ENCODE data around the gene SCARB1. TPM values are rescaled to one million over a fixed set of nuclear protein-coding genes. Genes with fewer than 3 reads are reported as not detected.

The SCARB1 gene
- total RNA-seq, 1 experiment from 2014 or later, result 31.3 TPM

- Mint-ChIP-seq H3K36me3 (ENCODE audit: insufficient read depth in 1 of 3, low read depth in 3 of 3) (peaks cover 15 to 19% (median 19%) of the 10 kb centered on the region in 3 experiments; a peak in 6 of 7 replicates), H3K4me3 (peak overlapping the region; percentile 58 to 76), H3K9me3 (no peaks in the 10 kb centered on the region), H3K27me3 (ENCODE audit: low read depth) (no peaks in the 10 kb centered on the region; the same call in 1 of the 2 replicates), H3K27ac (peak overlapping the region in 2 of 3 experiments; percentile 89 to 91; a peak in 5 of 7 replicates), H3K4me1 (peaks cover 15 to 17% of the 10 kb centered on the region in 2 experiments)
- no peak overlapping the region for H3K9ac ChIP-seq (ENCODE audit: extremely low read depth, insufficient read length, low read length)
- peak; percentile 90 for DNase-seq
- H4K8ac ChIP-seq (replicated peaks; ENCODE audit: insufficient read length, low read depth, low read length), result no peak overlapping the region
- no peak overlapping the region for H2BK120ac ChIP-seq (ENCODE audit: low read depth, low read length, poor library complexity, severe bottlenecking)
- H3K79me2 ChIP-seq (ENCODE audit: insufficient read depth, low read length), result no peaks in the 10 kb centered on the region
- H3K4me1 ChIP-seq (ENCODE audit: insufficient read depth, low read length), result no peaks in the 10 kb centered on the region
- H4K20me1 ChIP-seq (ENCODE audit: control insufficient read depth, insufficient read depth, insufficient read length), result no peaks in the 10 kb centered on the region
- H2AK5ac ChIP-seq (ENCODE audit: insufficient read length, low read length), result no peak overlapping the region
- H3K14ac ChIP-seq (ENCODE audit: insufficient read depth, low read length), result no peak overlapping the region
- no peak overlapping the region for H2BK15ac ChIP-seq (ENCODE audit: low read depth, low read length)
- no peak overlapping the region for H3K23ac ChIP-seq (ENCODE audit: insufficient read length, low read depth, low read length)
- no peak overlapping the region for H2BK5ac ChIP-seq (ENCODE audit: insufficient read length, low read length)
- H2BK12ac ChIP-seq (ENCODE audit: insufficient read length, low read depth, low read length), result no peak overlapping the region
- no peak overlapping the region for H3K27ac ChIP-seq (ENCODE audit: insufficient read length, low read depth, low read length)
- no peak overlapping the region for H2AFZ ChIP-seq (ENCODE audit: low read length)
- no peak overlapping the region for H3K4ac ChIP-seq (ENCODE audit: low read depth, low read length)
- H3K9me3 ChIP-seq (ENCODE audit: control insufficient read depth, low read depth, low read length), result no peaks in the 10 kb centered on the region
- no peak overlapping the region for H3K56ac ChIP-seq (ENCODE audit: insufficient read length, low read depth, low read length)
- no peaks in the 10 kb centered on the region for H3K27me3 ChIP-seq (ENCODE audit: insufficient read depth, low read length)
- no peak overlapping the region for H2BK20ac ChIP-seq (ENCODE audit: low read depth, low read length, poor library complexity, severe bottlenecking)
- H3K23me2 ChIP-seq (ENCODE audit: insufficient read length, low read depth, low read length, poor library complexity, severe bottlenecking), result no peaks in the 10 kb centered on the region
- H4K91ac ChIP-seq (ENCODE audit: insufficient read length, low read depth, low read length), result no peak overlapping the region
- H3K4me2 ChIP-seq (ENCODE audit: insufficient read depth, insufficient read length, low read length), result no peak overlapping the region
- no CpG with 5 or more reads among the region's 31 CpGs for WGBS (ENCODE audit: extremely low coverage, insufficient read length, low lambda C conversion rate)
- H3K79me1 ChIP-seq (ENCODE audit: insufficient read depth, low read depth, low read length, poor library complexity, severe bottlenecking), result no peaks in the 10 kb centered on the region
- no peak overlapping the region for H4K5ac ChIP-seq (ENCODE audit: insufficient read length, low read depth, low read length)
- no peak overlapping the region for H3T11ph ChIP-seq (ENCODE audit: low read length)
- H3K18ac ChIP-seq (ENCODE audit: insufficient read length, low read depth, low read length), result no peak overlapping the region
- TF ChIP-seq CTCF (conservative IDR thresholded peaks at IDR 0.05), result no peak
Measured at GRCh38 chr12:124786061-124786964, 77.4 kb downstream of the SCARB1 start.
